Parathyroid adenoma (tissue), 2 donors: Measurements from ENCODE around the gene DCDC1.

Experiments
- H2AFZ ChIP-seq: fragments of 300-600 bp; sonication (generic); one replicate; pipeline ENCODE4 v1.7.0; 2017; ENCODE audit warnings: antibody characterized with exemption, mild to moderate bottlenecking
- H3K27ac ChIP-seq: fragments of 300-600 bp; sonication (generic); one replicate; pipeline ENCODE4 v1.7.0; 2017
- H3K27me3 ChIP-seq: fragments of 300-600 bp; sonication (generic); one replicate; pipeline ENCODE4 v1.7.0; 2017; ENCODE audit warnings: low read length; ENCODE audit not compliant: control insufficient read depth, insufficient read depth
- H3K36me3 ChIP-seq: fragments of 300-600 bp; sonication (generic); one replicate; pipeline ENCODE4 v1.7.0; 2017; ENCODE audit warnings: low read length; ENCODE audit not compliant: control insufficient read depth, insufficient read depth
- H3K4me1 ChIP-seq: fragments of 300-600 bp; sonication (generic); one replicate; pipeline ENCODE4 v1.7.0; 2017; ENCODE audit warnings: control low read depth
- H3K4me2 ChIP-seq: fragments of 300-600 bp; sonication (generic); one replicate; pipeline ENCODE4 v1.7.0; 2017; ENCODE audit warnings: low read length
- H3K4me3 ChIP-seq: fragments of 300-600 bp; sonication (generic); one replicate; pipeline ENCODE4 v1.7.0; 2017; ENCODE audit warnings: low read depth, low read length
- H3K79me2 ChIP-seq: fragments of 300-600 bp; sonication (generic); one replicate; pipeline ENCODE4 v1.7.0; 2017; ENCODE audit warnings: control low read depth
- H3K9ac ChIP-seq: fragments of 300-600 bp; sonication (generic); one replicate; pipeline ENCODE4 v1.7.0; 2017; ENCODE audit warnings: mild to moderate bottlenecking
- H3K9me3 ChIP-seq: fragments of 300-600 bp; sonication (generic); one replicate; pipeline ENCODE4 v1.7.0; 2017; ENCODE audit warnings: low read length; ENCODE audit not compliant: control insufficient read depth
- TF ChIP-seq, protein P1 (sequence below): fragments of 300-600 bp; sonication (generic); IDR thresholded peaks from one replicate; pipeline ENCODE4 v1.7.0; 2017; ENCODE audit warnings: antibody characterized with exemption, mild to moderate bottlenecking
- donor health status: primary hyperparathyroidism.

The DCDC1 gene

DNA sequence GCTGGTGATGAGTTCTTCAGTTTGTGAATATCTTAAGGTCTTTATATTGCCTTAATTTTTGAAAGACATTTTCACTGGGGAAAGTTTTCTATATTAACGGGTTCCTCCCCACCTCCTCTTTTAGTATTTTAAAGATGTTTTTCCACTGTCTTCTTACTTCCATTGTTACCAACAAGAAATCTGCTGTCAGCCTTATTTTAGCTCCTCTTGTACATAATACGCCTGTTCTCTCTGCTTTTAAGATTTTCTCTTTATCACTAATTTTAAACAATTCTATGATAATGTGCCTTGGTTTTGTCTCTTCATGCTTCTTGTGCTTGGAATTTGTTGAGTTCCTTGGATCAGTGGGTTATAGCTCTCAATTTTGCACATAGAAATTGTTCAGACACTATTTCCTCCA lies 280.4 kb downstream of the DCDC1 start:
- TF ChIP-seq, protein P1, sequence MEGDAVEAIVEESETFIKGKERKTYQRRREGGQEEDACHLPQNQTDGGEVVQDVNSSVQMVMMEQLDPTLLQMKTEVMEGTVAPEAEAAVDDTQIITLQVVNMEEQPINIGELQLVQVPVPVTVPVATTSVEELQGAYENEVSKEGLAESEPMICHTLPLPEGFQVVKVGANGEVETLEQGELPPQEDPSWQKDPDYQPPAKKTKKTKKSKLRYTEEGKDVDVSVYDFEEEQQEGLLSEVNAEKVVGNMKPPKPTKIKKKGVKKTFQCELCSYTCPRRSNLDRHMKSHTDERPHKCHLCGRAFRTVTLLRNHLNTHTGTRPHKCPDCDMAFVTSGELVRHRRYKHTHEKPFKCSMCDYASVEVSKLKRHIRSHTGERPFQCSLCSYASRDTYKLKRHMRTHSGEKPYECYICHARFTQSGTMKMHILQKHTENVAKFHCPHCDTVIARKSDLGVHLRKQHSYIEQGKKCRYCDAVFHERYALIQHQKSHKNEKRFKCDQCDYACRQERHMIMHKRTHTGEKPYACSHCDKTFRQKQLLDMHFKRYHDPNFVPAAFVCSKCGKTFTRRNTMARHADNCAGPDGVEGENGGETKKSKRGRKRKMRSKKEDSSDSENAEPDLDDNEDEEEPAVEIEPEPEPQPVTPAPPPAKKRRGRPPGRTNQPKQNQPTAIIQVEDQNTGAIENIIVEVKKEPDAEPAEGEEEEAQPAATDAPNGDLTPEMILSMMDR: no peak
- Histone ChIP-seq H3K79me2 (no peaks in the 10 kb centered on the region), H3K4me1 (no peaks in the 10 kb centered on the region), H2AFZ (no peak overlapping the region), H3K9ac (no peak overlapping the region), H3K4me2 (no peak overlapping the region), H3K36me3 (no peaks in the 10 kb centered on the region), H3K9me3 (no peaks in the 10 kb centered on the region), H3K4me3 (no peak overlapping the region), H3K27ac (no peak overlapping the region), H3K27me3 (no peaks in the 10 kb centered on the region)

DNA sequence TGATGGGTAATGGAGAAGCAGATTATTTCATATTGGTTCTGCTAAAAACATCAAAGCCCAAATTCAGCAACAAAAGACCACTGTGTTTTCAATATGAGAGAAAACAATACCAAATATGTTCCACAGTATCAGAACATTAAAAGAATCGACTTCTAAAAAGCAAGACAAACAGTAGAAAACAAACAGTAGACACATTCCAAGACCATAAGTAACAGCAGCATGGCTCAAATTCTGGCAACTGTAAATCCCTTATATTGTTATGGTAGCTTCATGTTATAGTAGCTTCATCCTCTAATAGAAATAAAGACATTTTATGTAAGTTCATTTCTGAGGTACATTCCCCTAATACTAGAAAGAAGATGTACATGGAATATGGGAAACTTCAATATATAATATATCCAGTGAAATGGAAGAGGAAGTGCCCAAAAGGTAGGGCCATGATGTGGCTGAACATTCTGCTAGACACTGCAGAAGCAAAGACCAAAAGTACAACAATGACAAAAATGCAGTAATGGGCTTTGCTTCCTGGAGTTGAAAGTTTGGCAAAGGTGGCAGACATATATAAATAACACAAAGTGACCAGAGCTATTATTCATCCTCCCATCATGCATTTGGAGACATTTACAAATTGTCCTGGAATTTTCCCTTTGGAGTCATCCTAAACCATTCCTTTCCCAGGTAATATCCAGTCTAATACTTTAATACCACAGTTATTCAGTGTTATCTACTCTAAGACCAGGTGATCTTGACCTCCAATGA lies 299.9 kb downstream of the DCDC1 start:
- H3K4me3 ChIP-seq: no peak overlapping the region
- no peak overlapping the region for H3K9ac ChIP-seq
- TF ChIP-seq, protein P1: no peak
- H3K4me2 ChIP-seq: no peak overlapping the region
- H3K36me3 ChIP-seq: no peaks in the 10 kb centered on the region
- no peaks in the 10 kb centered on the region for H3K27me3 ChIP-seq
- no peak overlapping the region for H2AFZ ChIP-seq
- H3K9me3 ChIP-seq: no peaks in the 10 kb centered on the region
- H3K27ac ChIP-seq: no peak overlapping the region
- no peaks in the 10 kb centered on the region for H3K79me2 ChIP-seq
- no peaks in the 10 kb centered on the region for H3K4me1 ChIP-seq

DNA sequence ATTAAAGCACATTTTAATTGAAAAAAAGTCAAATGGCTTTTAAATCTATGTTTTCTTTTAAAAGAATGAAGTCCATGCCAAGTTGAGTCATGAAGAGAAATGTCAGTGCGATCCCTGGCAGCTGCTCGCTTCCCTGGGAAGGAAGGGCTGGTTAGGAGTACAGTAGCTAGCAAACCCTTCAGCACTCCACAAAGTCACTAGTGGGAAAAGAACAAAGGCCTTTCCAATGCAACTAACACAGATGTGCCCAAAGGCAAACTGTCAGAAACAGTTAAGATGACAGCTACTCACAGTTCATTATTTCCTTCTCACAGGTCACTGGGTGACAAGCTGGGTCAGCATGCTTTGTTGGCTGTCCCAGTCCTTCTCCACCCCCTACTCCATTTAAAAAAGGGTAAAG lies 308.7 kb downstream of the DCDC1 start:
- Histone ChIP-seq H3K27ac (no peak overlapping the region), H2AFZ (no peak overlapping the region), H3K9ac (no peak overlapping the region), H3K9me3 (no peaks in the 10 kb centered on the region), H3K4me2 (no peak overlapping the region), H3K27me3 (no peaks in the 10 kb centered on the region), H3K36me3 (no peaks in the 10 kb centered on the region), H3K79me2 (no peaks in the 10 kb centered on the region), H3K4me3 (no peak overlapping the region), H3K4me1 (no peaks in the 10 kb centered on the region)
- TF ChIP-seq, protein P1: no peak

DNA sequence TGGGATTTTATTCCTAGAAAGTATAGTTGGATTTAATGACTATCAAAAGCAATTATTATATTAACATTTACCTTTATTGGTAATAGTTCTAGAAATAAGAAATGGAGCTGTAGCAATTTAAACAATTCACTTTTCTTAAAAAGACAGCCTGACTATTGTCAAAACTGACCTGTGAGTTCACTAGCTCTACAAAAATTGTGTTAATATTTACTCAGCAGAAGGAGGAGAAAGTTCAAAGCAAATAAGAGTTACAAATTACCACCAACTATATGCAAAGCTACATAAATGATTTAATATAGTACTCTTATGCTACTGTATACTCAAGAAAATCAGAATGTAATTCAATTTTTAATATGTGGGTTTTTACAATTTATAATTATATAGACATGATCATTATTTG lies 310.0 kb downstream of the DCDC1 start:
- Histone ChIP-seq H3K4me2 (no peak overlapping the region), H3K9ac (no peak overlapping the region), H3K27ac (no peak overlapping the region), H3K4me1 (no peaks in the 10 kb centered on the region), H3K79me2 (no peaks in the 10 kb centered on the region), H3K27me3 (no peaks in the 10 kb centered on the region), H2AFZ (no peak overlapping the region), H3K9me3 (no peaks in the 10 kb centered on the region), H3K36me3 (no peaks in the 10 kb centered on the region), H3K4me3 (no peak overlapping the region)
- TF ChIP-seq, protein P1: no peak
